Suprapubic skin (tissue), 4 donors: ENCODE data around the gene SHC3. TPM values are rescaled to one million over a fixed set of nuclear protein-coding genes. Genes with fewer than 3 reads are reported as not detected.

Experiments used
- DNase-seq, 2 donors: peaks; one replicate each; pipeline ENCODE4 v3.0.0-alpha.2; 2019; ENCODE audit warnings: low spot score in 2 of 2
- H3K27ac ChIP-seq: fragments of 200-600 bp; sonication (generic); one replicate; pipeline ENCODE4 v1.5.1; 2019
- H3K27me3 ChIP-seq: fragments of 200-600 bp; sonication (generic); one replicate; pipeline ENCODE4 v1.5.1; 2019
- H3K36me3 ChIP-seq: fragments of 200-600 bp; sonication (generic); one replicate; pipeline ENCODE4 v1.5.1; 2019
- H3K4me1 ChIP-seq: fragments of 200-600 bp; sonication (generic); one replicate; pipeline ENCODE4 v1.5.1; 2019
- H3K4me3 ChIP-seq: fragments of 200-600 bp; sonication (generic); one replicate; pipeline ENCODE4 v1.5.1; 2019; ENCODE audit warnings: mild to moderate bottlenecking
- H3K9me3 ChIP-seq: fragments of 200-600 bp; sonication (generic); one replicate; pipeline ENCODE4 v1.5.1; 2019
- CTCF ChIP-seq, 2 donors: fragments of 200-600 bp in 1 of 2; fragments of 450-650 bp in 1 of 2; sonication (generic) in 1 of 2; IDR thresholded peaks; one replicate each; pipeline ENCODE4 v1.5.1; 2016 to 2019; ENCODE audit warnings: antibody characterized with exemption in 2 of 2, mild to moderate bottlenecking in 1 of 2, moderate library complexity in 1 of 2
- EP300 ChIP-seq: sonication (generic); formaldehyde crosslinking; IDR thresholded peaks from one replicate; pipeline ENCODE4 v1.6.1; 2017; ENCODE audit warnings: antibody characterized with exemption
- POLR2A ChIP-seq, 2 donors: fragments of 450-650 bp; IDR thresholded peaks; one replicate each; pipeline ENCODE4 v1.6.1; 2017; ENCODE audit warnings: antibody characterized with exemption in 2 of 2, mild to moderate bottlenecking in 2 of 2, moderate library complexity in 2 of 2
- POLR2AphosphoS5 ChIP-seq, 3 donors: sonication (generic); formaldehyde crosslinking; IDR thresholded peaks; one replicate each; pipeline ENCODE4 v1.6.1; 2017; ENCODE audit warnings: antibody characterized with exemption in 3 of 3
- WGBS: methylation state at CpG from one replicate; pipeline ENCODE4 v1.1.5; 2018; 5-methylcytosine and 5-hydroxymethylcytosine counted together
- total RNA-seq, 4 donors: library from RNA; depleted of rRNA; stranded (reverse); fragments of >200 nt; gene quantifications; one replicate each; pipeline ENCODE4 v1.1.0, GENCODE V29; 2016

SHC3 gene
- total RNA-seq, 4 donors from 2014 or later, result 1.7 to 6.0 (median 3.2) TPM

DNA sequence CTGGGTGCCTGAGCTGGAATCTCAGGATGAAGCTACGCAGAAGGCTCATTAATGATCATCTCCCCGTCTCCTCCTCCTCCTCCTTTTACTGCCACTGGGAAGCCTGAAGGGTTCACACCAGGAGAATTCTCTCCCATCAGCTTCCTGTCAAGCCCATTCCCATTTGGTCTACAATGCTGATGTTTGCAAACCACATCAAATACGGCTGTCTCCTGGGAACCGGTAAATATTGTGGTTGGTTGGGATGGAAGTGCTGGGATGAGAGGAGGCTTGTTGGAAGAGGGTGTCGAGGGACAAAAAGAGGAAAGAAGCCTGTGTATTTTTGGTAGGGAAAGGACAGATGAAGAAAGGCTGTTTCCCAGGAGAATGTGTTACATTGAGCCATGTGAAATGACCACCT is 200.6 kb downstream of the SHC3 start:
- Histone ChIP-seq H3K36me3 (no peaks in the 10 kb centered on the region), H3K27me3 (no peaks in the 10 kb centered on the region), H3K27ac (no peak overlapping the region), H3K9me3 (no peaks in the 10 kb centered on the region), H3K4me3 (no peak overlapping the region), H3K4me1 (peaks cover 15% of the 10 kb centered on the region)
- WGBS, result 59% methylated on average over 5 of the region's 5 CpGs
- TF ChIP-seq POLR2A (IDR thresholded peaks at IDR 0.05) (no peak), POLR2AphosphoS5 (IDR thresholded peaks at IDR 0.05) (no peak), CTCF (IDR thresholded peaks at IDR 0.05) (no peak), EP300 (no peak)
- no peak for DNase-seq

GRCh38 chr9:88976890-88977257 is 201.7 kb downstream of the SHC3 start:
- WGBS, result 92% methylated on average over 5 of the region's 5 CpGs

DNA sequence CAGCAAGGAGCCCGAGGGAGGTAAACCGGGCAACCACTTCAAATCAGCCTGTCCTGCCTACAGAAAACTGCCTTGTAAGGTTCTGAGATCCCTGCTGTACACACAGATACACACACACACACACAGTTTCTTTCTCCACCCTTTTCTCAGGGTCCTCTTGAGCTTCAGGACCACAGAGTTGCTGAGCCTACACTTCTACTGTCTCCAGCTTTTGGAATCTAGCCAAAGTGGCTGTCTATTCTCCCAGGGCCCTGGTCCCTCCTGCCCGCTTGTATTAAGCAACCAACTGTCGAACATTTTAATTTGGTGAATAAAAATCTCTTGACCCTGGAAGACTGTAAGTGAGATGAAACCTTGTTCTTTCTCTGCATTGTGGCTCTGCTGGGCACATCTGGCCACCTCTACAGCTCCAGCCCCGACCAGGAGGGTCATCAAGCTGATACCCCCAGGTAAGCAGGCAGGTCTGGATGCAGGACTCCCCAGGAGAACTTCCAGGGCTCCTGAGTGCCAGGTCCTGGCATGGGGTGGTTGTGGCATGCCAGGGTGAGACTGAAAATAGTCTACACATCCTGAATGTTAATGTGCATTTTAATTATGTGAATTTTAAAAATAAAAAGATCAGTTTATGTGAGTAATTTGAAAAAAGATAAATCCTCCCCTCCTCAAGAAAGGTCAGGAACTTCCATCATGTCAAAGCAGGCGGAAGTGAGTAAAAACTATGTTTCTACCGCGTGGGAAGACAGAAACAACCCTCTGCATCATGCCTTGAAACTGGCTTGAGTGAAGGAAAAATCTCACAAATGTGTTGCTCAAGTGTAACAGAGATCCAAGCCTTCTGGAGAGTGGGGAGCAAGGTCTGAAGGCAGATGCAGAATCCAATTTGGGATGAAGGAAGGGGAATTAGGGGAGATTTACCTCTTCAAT is 202.4 kb downstream of the SHC3 start:
- no peaks in the 10 kb centered on the region for H3K36me3 ChIP-seq
- H3K27me3 ChIP-seq, result no peaks in the 10 kb centered on the region
- no peak overlapping the region for H3K4me3 ChIP-seq
- TF ChIP-seq CTCF (IDR thresholded peaks at IDR 0.05) (no peak), EP300 (no peak), POLR2AphosphoS5 (IDR thresholded peaks at IDR 0.05) (no peak), POLR2A (IDR thresholded peaks at IDR 0.05) (no peak)
- H3K4me1 ChIP-seq, result peaks cover 15% of the 10 kb centered on the region
- no peaks in the 10 kb centered on the region for H3K9me3 ChIP-seq
- H3K27ac ChIP-seq, result no peak overlapping the region
- DNase-seq, result peak; percentile 35 to 45
- 72% methylated on average over 8 of the region's 8 CpGs for WGBS

More at GRCh38 chr9:88976890-88977257, 201.7 kb downstream of the SHC3 start:
- H3K4me1 ChIP-seq, result peaks cover 15% of the 10 kb centered on the region
- H3K9me3 ChIP-seq, result no peaks in the 10 kb centered on the region
- peak in 1 of 2 donors; percentile 14 for DNase-seq
- no peaks in the 10 kb centered on the region for H3K27me3 ChIP-seq
- no peak overlapping the region for H3K4me3 ChIP-seq
- H3K27ac ChIP-seq, result no peak overlapping the region
- H3K36me3 ChIP-seq, result no peaks in the 10 kb centered on the region
- no peak for TF ChIP-seq EP300
- TF ChIP-seq POLR2A (IDR thresholded peaks at IDR 0.05), result no peak
- TF ChIP-seq POLR2AphosphoS5 (IDR thresholded peaks at IDR 0.05), result no peak
- no peak for TF ChIP-seq CTCF (IDR thresholded peaks at IDR 0.05)

GRCh38 chr9:88974641-88975040 is 204.0 kb downstream of the SHC3 start:
- Histone ChIP-seq H3K4me3 (no peak overlapping the region), H3K27me3 (no peaks in the 10 kb centered on the region), H3K9me3 (no peaks in the 10 kb centered on the region), H3K27ac (no peak overlapping the region), H3K36me3 (no peaks in the 10 kb centered on the region), H3K4me1 (peaks cover 7% of the 10 kb centered on the region)
- WGBS, result 78% methylated on average over 7 of the region's 7 CpGs
- TF ChIP-seq CTCF (IDR thresholded peaks at IDR 0.05) (no peak), POLR2A (IDR thresholded peaks at IDR 0.05) (no peak), EP300 (no peak), POLR2AphosphoS5 (IDR thresholded peaks at IDR 0.05) (no peak)
- peak in 1 of 2 donors; percentile 15 for DNase-seq

- H3K36me3 ChIP-seq, result no peaks in the 10 kb centered on the region
- H3K9me3 ChIP-seq, result no peaks in the 10 kb centered on the region
- H3K4me1 ChIP-seq, result no peaks in the 10 kb centered on the region
- no peak overlapping the region for H3K27ac ChIP-seq
- WGBS, result 91% methylated on average over 12 of the region's 12 CpGs
- no peak for TF ChIP-seq POLR2AphosphoS5 (IDR thresholded peaks at IDR 0.05)
- TF ChIP-seq EP300, result no peak
- no peak for TF ChIP-seq CTCF (IDR thresholded peaks at IDR 0.05)
- no peak for TF ChIP-seq POLR2A (IDR thresholded peaks at IDR 0.05)
- no peaks in the 10 kb centered on the region for H3K27me3 ChIP-seq
- H3K4me3 ChIP-seq, result no peak overlapping the region
- peak in 1 of 2 donors; percentile 38 for DNase-seq
Observed at GRCh38 chr9:88973281-88974045, 205.2 kb downstream of the SHC3 start.
